IPS-18c (cell line): ENCODE results near the gene EIF4G3.
"Not testable (repeated sequence)": the region's sequence is repeated elsewhere in the genome, so short reads cannot be mapped to it uniquely, and the experiment has no call there.

Experiments
- H3K4me3 ChIP-seq: 2 replicates; pipeline ENCODE4 v1.7.0; 2013; ENCODE audit warnings: low read depth, mild to moderate bottlenecking, low read length, moderate library complexity; ENCODE audit not compliant: insufficient read depth
- H3K9me3 ChIP-seq: one replicate; pipeline ENCODE4 v1.6.1; 2013; ENCODE audit warnings: mild to moderate bottlenecking, low read length, moderate library complexity; ENCODE audit not compliant: control insufficient read depth, insufficient read depth

The EIF4G3 gene, protein sequence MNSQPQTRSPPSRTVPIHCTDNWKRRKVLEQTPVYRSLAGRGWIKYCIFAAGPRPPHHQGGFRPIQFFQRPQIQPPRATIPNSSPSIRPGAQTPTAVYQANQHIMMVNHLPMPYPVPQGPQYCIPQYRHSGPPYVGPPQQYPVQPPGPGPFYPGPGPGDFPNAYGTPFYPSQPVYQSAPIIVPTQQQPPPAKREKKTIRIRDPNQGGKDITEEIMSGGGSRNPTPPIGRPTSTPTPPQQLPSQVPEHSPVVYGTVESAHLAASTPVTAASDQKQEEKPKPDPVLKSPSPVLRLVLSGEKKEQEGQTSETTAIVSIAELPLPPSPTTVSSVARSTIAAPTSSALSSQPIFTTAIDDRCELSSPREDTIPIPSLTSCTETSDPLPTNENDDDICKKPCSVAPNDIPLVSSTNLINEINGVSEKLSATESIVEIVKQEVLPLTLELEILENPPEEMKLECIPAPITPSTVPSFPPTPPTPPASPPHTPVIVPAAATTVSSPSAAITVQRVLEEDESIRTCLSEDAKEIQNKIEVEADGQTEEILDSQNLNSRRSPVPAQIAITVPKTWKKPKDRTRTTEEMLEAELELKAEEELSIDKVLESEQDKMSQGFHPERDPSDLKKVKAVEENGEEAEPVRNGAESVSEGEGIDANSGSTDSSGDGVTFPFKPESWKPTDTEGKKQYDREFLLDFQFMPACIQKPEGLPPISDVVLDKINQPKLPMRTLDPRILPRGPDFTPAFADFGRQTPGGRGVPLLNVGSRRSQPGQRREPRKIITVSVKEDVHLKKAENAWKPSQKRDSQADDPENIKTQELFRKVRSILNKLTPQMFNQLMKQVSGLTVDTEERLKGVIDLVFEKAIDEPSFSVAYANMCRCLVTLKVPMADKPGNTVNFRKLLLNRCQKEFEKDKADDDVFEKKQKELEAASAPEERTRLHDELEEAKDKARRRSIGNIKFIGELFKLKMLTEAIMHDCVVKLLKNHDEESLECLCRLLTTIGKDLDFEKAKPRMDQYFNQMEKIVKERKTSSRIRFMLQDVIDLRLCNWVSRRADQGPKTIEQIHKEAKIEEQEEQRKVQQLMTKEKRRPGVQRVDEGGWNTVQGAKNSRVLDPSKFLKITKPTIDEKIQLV (N-terminal part only)

DNA sequence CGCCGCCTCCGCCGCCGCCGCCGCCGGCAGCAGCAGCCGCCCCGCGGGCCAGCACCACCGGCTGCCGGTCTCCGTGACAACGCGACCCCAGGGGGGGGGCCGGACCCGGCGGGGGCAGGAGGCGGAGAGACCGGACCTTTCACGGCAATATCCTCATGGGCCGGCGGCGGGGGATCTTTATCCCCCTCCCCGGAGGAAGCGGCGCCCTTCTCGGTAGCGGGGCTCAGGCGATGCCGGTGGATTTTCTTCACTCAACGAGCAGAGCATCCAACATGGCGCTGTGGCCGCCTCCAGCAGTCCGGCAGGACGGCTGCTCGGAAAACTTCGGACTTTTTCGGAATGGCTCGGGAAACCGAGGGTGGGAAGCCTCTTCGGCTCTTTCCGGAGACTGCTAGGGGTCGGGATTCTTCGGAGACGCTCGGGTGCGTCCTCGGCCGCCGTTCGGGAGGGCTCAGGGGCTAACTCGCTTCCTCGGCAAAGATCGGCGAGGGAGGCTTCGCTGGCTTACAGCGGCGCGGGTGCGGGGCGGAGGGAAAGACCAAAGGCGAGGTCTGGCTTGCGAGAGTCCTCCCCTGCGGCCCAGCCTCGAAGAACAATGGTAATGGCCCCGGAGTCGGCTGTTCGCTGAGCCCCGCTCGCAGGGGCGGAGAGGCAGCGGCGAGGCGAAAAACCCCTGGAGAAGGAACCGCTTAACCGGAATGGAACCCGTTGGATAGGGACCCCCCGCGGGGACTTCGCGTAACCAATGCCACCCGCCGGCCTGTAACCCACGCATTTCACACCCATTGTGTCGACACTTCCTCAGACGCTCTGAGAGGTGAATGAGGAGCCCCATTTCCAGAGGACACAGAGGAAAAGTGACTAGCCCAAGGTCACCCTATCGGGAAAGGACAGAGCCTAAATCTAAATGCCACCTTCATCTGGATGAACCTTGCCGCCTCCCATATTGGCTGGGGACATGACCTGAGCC, at the start of gene EIF4G3:
Gene EIF4G3 (minus strand): TSS at position 312 of the 970 bp plus-strand sequence. CDS start 174,155 bp downstream, outside the sequence.
- Histone ChIP-seq H3K4me3 (peak within 1 kb of the TSS; percentile 87), H3K9me3 (no peaks in the 10 kb centered on the region)

DNA sequence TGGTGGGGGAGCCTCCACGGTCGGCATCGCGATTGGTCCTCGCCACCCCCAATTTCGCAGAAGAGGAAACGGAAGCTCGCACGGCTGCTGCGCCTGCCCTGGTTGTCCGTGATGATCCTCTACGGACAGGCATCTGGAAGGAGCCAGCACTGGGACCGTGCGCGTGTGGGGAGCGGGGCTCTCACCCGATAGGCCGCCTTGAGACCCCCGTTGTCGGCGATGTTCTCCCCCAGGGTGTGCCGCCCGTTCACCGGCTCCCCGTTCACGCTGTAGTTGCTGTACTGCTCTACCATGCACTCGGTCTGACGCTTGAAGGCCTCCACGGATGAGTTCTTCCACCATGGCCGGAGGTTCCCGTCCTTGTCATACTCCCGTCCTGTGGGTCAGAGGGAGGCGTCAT, 48.4 kb upstream of the EIF4G3 start:
- H3K4me3 ChIP-seq, result no peak overlapping the region
- no peaks in the 10 kb centered on the region for H3K9me3 ChIP-seq

DNA sequence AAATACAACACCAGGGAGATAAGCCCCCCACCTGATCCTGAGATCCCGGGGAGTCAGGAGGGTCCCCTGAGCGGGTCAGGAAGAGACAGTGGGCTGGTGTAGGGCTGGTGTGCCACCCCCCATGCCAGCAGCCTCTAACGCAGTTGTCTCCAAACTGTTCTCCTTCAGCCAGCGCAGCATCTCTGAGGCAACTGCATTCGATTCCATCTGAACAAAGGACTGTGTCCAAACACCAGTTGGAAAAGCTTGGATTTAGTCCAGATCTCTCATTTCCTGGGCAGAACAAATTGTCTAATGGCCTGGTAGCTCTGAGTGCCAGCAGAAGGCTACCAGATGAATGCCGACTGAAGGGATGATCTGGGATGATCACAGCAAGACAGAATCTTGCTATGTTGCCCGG, 44.1 kb upstream of the EIF4G3 start:
- no peak overlapping the region for H3K4me3 ChIP-seq
- no peaks in the 10 kb centered on the region for H3K9me3 ChIP-seq

DNA sequence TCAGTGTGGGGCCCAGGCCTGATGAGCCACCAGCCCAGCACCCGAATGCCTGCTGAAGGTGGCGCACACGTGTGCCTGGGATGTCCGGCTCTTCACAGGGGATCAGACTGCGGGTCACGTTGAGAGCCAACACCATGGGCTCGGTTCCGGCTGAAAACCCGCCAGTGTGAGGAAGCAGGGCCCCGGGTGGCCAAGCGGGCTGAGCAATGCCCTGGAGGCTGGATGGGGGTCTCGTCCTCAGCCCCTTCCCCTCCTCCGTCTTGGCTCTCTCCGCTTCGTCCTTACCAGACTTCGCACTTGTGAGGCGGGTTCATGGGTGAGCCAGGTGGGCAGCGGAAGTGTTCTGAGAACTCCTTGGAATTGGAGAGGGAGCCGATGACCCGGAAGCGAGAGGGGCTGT, 43.0 kb upstream of the EIF4G3 start:
- Histone ChIP-seq H3K9me3 (no peaks in the 10 kb centered on the region), H3K4me3 (no peak overlapping the region)

DNA sequence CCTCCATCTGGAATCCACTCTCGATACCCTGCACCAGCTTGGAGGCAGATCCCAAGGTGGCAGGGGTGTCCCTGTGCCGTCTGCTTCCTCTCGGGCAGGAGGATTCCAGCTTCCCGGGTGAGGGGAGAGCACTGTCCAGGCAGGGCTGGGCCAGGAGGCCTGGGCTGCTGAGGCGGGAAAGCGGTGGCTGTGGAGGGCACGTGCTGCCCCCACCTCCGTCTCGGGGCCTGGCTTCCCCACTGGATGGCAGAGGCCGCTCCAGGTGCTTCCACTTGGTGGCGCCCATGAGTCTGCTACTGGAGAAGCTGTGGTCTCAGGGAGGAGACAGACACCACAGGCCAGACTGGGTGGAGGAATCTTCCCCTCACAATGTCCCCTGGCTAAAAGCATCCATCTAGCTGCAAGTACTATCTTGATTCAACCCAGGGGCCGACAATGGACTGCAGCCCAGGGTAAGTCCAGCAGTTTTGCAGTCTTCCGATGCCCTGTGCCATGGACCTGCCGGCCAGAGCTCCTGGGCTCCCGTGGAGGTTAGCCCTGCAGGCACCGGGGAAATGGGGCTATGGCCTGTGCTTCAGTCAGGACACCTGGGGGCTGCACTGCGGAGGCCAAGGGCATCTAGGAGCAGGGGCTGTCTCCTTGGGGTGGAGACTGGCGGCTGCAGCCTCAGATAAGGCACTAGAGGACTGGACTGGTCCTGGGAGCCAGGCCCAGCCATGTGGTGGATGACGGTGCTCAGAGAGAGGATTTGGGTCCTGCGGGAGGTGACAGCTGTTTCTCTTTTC, 41.3 kb upstream of the EIF4G3 start:
- Histone ChIP-seq H3K9me3 (no peaks in the 10 kb centered on the region), H3K4me3 (no peak overlapping the region)

DNA sequence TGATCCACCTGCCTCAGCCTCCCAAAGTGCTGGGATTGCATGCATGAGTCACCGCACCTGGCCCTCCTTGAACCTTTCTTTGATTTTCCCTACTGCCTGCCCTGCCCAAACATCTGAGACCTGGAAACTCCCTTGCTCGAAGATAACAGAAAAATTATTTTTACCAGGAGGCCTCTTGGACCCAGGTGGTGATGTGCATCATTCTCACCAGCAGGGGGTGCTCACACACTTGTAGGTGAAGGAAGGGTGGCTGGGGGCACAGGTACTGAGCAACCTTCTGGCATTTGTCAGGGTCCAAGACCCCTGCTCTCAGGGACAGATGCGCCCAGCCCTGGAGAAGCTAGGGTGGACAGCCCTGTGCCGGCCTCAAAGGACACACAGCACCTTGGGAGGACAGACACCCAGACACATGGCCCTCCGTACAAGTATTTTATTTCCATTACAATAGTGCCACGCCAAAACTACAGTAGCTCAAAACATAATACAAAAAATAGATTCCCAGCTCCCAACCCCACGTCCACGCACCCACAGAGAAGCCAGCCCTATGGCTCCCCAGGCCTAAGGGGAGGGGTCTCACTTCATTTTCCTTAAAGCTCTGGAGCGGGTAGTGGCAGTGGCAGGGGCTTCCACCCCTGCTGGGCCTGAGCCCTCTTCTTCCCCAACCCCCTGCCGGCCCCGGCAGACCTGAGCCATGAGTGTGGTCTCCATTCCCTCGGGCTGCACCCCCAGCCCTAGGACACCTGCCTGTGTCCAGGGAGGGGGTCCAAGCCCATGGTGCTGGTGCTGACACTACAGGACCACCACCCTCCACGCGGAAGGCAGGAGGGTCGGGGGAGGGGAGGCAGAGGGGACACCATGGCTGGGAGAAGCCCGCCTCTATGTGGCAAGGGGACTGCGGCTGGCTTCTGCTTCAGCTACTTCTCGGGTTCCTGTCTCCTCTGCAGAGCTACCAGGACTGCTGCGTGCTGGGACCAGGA, 40.4 kb upstream of the EIF4G3 start:
- H3K9me3 ChIP-seq, result no peaks in the 10 kb centered on the region

DNA sequence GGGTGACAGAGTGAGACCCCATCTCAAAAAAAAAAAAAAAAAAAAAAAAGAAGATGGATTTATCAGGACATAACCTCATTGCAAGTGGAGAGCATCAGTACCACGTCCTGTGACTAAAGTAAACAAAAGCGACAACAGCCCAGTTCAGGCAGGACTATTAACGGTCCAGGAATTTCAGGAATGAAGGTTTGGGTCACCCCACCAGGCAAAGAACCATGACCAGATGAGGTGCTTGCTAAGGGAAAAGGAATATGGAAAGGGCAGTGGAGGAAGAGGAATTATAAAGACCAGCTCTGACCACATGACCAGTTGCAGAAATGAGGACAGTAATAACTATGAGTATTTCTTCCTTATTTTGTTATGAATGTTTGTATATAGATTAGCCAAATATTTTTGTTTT, 35.4 kb upstream of the EIF4G3 start:
- Histone ChIP-seq H3K4me3 (no peak overlapping the region), H3K9me3 (no peaks in the 10 kb centered on the region)

More for the DNA sequence above, 40.4 kb upstream of the EIF4G3 start:
- H3K4me3 ChIP-seq, result no peak overlapping the region

DNA sequence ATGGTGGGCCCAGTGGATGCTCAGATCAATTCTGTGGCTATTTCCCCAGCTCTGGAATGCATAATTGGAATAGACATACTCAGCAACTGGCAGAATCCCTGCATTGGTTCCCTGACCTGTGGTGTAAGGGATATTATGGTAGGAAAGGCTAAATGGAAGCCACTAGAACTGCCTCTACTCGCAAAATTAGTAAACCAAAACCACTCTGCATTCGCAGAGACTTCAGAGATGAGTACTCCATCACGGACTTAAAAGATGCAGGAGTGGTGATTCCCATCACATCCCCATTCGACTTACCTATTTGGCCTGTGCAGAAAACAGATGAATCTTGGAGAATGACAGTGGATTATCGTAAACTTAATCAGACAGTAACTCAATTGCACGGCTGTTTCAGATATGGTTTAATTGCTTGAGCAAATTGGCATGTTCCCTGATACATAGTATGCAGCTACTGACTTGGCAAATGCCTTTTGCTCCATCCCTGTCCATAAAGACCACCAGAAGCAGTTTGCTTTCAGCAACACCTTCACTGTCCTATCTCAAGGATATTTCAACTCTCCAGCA, 31.5 kb upstream of the EIF4G3 start:
- not testable (repeated sequence) for H3K4me3 ChIP-seq, H3K9me3 ChIP-seq

DNA sequence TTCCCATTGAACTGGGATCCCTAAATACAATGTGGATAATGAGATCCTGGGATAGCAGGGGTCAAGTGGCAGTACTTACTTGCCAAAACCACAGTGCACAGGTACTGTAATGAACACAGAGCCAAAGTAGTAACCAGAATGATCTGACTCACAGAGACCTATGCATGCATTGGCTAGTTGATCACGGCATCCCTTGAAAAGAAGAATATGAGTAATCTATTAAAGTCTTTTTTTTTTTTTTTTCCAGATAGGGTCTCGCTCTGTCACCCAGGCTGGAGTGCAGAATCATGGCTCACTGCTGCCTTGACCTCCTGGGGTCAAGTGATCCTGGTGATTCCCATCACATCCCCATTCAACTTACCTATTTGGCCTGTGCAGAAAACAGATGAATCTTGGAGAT, 29.4 kb upstream of the EIF4G3 start:
- H3K9me3 ChIP-seq, result no peaks in the 10 kb centered on the region
- H3K4me3 ChIP-seq, result no peak overlapping the region

DNA sequence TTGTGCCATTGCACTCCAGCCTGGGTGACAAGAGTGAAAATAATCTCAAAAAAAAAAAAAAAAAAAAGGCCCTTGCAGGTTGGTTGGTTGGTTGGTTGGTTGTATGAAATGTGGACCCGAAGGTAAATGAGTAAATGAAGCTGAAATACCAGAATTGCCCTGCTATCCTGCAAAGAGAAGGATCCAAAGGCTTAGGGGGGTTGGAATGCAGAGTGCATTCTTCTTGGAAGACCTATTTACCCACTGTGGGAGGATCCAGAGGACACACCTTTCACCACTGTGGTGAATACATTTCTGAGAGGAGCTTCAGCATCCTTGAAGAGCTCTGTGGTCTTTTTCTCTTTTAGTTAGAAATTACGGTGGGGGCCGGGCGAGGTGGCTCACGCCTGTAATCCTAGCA, 28.7 kb upstream of the EIF4G3 start:
- H3K9me3 ChIP-seq, result no peaks in the 10 kb centered on the region
- H3K4me3 ChIP-seq, result no peak overlapping the region

DNA sequence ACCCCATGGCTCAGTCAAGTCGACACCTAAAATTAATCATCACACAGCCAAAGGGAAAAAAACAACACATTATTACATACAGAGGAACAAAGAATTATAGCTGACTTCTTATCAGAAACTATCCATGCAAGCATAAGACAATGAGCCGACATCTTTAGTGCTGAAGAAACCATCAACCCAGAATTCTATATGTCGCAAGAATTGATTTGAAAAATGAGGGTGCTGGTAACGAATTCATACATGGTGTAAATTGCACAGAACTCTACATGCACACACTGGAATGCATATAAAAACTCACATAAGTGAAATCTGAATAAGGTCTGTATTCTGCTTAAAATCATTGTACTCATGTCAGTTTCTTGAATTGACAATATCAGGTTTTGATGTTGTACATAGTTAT, 25.0 kb upstream of the EIF4G3 start:
- Histone ChIP-seq H3K9me3 (no peaks in the 10 kb centered on the region), H3K4me3 (no peak overlapping the region)

DNA sequence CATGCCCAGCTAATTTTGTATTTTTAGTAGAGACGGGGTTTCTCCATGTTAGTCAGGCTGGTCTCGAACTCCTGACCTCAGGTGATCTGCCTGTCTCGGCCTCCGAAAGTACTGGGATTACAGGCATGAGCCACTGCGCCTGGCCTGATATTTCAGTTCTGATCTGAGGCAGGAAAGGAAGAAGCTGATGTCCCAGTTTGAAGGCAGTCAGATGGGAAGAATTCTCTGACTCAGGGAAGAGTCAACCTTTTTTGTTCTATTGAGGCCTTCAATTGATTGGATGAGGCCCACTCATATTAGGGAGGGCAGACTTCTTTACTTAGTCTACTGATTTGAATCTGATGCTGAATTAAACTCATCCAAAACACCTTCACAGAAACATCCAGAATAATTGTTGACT, 24.5 kb upstream of the EIF4G3 start:
- H3K4me3 ChIP-seq, H3K9me3 ChIP-seq: not testable (repeated sequence)

DNA sequence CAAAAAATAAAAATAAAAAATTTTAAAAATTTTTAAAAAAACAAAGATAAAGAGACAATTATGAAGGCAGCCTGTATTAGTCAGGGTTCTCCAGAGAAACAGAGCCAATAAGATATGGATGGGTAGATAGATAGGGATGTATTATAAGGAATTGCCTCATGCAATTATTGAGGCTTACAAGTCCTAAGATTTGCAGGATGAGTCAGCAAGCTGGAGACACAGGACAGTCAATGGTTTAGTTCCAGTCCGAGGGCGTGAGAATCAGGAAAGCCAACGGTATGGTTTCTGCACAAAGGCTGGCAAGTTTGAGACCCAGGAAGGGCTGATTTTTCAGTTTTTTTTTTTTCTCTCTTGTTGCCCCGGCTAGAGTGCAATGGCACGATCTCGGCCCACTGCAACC, 24.1 kb upstream of the EIF4G3 start:
- Histone ChIP-seq H3K4me3 (no peak overlapping the region), H3K9me3 (no peaks in the 10 kb centered on the region)

DNA sequence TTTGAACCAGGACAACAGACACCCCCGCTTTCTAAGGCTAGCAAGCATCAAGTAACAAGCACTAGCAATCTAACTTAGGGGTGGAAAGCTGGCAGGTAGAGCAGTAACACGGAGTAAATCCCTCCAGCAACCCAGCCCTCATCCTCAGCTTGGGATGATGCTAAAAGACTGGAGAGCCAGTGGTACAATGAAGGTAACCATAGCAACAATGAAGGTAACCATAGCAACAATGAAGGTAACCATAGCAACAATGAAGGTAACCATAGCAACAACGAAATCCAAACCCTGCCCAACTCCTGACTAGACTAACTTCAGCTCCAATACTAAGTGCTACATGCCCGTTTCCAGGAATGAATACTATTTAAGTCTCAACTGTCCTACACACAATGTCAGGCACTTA, 22.2 kb upstream of the EIF4G3 start:
- H3K4me3 ChIP-seq, result no peak overlapping the region
- no peaks in the 10 kb centered on the region for H3K9me3 ChIP-seq

DNA sequence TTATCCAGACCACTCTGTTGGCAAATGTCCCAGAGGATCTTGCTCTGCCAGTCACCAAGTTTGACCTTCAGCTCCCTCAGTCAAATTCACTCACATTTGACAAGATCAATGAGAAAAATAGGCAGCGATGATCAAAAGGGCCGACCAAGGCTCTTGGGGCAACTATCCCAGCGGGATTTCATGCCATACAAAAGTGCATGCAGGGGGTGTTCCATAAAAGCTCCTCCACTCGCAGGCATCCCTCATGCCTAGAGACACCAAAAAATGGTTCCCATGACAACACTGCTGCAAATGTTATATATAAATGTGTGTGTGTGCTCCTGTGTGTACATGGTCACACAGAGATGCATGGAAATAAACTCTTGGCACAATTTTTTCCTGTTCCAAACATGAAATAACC, 16.2 kb upstream of the EIF4G3 start:
- H3K4me3 ChIP-seq, result no peak overlapping the region
- H3K9me3 ChIP-seq, result no peaks in the 10 kb centered on the region
